ENCODE data around the gene CTBP1. TPM values are rescaled to one million over a fixed set of nuclear protein-coding genes. Genes with fewer than 3 reads are reported as not detected.

Gene CTBP1
- total RNA-seq, 1 donor from 2014 or later, result 165 TPM

DNA sequence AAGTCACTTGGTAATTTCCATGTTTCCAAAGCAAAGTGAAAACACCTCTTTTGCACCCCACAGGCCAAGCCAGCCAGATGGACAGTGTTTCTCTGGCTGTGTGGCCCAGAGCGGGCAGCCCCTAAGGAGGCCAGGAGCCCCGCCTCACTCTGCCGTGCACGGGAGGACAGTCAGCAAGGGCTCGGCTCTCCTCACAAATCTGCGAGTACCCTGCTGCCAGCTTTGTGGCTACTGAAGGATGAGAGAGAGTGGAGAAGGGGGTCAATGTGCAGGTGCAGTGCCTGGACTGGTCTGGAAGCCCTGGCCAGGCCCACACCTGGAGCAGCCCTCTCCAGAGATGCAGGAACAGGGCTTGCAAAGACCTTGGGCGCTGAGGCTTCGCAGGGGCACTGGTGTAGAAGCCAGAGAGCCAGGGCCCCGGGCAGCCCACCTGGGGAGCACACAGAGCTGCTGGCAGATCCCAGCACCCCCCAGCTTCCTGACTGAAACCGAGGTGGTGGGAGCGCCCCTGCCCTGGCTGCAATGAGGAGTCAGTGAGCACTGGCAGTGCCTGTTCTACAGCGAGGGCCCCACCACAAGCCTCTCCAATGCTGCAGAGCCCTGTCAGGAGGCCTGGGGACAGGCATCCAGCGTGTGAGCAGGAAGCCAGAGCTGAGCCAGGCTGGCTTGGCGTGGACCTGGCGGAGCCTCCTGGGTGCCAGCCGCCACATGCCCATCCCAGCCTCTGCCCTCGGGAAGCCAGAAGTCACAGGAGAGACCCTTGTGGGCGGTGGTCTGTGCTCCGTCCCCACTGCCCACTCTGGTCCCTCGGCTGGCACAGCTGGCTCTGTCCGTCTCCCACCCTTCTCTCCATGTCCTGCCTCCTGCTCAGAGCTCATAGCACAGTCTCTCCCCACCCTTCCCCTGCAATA lies 80.5 kb downstream of the CTBP1 start:
- H3K27ac Mint-ChIP-seq (ENCODE audit: unreplicated experiment), result no peak overlapping the region
- H3K36me3 Mint-ChIP-seq (ENCODE audit: low read depth, unreplicated experiment), result no peaks in the 10 kb centered on the region
- no peak for DNase-seq (ENCODE audit: low spot score)
- H3K4me1 Mint-ChIP-seq (ENCODE audit: unreplicated experiment), result no peaks in the 10 kb centered on the region
- no peaks in the 10 kb centered on the region for H3K9me3 Mint-ChIP-seq (ENCODE audit: unreplicated experiment)
- H3K4me3 Mint-ChIP-seq (ENCODE audit: unreplicated experiment), result no peak overlapping the region
- peaks cover 22% of the 10 kb centered on the region for H3K27me3 Mint-ChIP-seq (ENCODE audit: unreplicated experiment)
- TF ChIP-seq, protein P1, sequence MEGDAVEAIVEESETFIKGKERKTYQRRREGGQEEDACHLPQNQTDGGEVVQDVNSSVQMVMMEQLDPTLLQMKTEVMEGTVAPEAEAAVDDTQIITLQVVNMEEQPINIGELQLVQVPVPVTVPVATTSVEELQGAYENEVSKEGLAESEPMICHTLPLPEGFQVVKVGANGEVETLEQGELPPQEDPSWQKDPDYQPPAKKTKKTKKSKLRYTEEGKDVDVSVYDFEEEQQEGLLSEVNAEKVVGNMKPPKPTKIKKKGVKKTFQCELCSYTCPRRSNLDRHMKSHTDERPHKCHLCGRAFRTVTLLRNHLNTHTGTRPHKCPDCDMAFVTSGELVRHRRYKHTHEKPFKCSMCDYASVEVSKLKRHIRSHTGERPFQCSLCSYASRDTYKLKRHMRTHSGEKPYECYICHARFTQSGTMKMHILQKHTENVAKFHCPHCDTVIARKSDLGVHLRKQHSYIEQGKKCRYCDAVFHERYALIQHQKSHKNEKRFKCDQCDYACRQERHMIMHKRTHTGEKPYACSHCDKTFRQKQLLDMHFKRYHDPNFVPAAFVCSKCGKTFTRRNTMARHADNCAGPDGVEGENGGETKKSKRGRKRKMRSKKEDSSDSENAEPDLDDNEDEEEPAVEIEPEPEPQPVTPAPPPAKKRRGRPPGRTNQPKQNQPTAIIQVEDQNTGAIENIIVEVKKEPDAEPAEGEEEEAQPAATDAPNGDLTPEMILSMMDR (IDR thresholded peaks at IDR 0.05; ENCODE audit: unreplicated experiment), result no peak

DNA sequence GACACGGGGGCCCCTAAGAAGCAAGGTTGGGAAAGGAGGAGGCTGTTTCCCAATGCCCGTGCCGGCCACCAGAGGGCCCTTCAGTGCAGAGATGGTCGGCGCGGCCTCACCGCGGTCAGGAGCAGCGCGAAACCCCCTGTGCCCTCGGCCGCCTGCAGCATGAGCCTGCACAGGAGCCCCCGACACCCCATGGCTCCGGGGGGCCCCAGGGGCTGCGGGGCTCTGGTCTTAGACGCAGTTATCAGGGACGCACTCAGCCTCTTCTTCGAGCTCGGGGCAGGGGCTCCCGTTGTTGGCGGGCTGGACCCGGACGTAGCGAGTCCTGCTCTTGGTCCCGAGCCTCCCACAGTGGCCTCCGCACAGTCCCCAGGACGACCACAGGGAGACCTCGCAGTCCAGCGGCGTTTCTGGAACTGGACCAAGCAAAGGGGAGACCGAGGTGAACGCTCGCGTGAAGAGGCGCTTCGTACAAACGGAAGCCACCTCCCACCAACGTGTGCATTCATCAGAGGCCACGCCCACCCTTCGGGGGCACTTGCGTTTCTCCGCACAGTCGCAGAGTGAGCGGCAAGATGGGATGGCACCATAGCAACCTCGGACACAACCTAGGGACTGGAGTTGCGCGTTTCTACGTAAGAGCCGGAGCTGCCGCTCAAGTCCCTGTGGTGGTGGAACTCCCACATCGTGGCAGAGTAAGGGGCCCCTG lies 81.5 kb downstream of the CTBP1 start:
- Mint-ChIP-seq H3K9me3 (ENCODE audit: unreplicated experiment) (no peaks in the 10 kb centered on the region), H3K4me1 (ENCODE audit: unreplicated experiment) (no peaks in the 10 kb centered on the region), H3K36me3 (ENCODE audit: low read depth, unreplicated experiment) (no peaks in the 10 kb centered on the region), H3K27ac (ENCODE audit: unreplicated experiment) (no peak overlapping the region), H3K27me3 (ENCODE audit: unreplicated experiment) (peaks cover 23% of the 10 kb centered on the region), H3K4me3 (ENCODE audit: unreplicated experiment) (no peak overlapping the region)
- peak; percentile 79 for DNase-seq (ENCODE audit: low spot score)
- TF ChIP-seq, protein P1 (IDR thresholded peaks at IDR 0.05; ENCODE audit: unreplicated experiment), result peak; percentile 76

DNA sequence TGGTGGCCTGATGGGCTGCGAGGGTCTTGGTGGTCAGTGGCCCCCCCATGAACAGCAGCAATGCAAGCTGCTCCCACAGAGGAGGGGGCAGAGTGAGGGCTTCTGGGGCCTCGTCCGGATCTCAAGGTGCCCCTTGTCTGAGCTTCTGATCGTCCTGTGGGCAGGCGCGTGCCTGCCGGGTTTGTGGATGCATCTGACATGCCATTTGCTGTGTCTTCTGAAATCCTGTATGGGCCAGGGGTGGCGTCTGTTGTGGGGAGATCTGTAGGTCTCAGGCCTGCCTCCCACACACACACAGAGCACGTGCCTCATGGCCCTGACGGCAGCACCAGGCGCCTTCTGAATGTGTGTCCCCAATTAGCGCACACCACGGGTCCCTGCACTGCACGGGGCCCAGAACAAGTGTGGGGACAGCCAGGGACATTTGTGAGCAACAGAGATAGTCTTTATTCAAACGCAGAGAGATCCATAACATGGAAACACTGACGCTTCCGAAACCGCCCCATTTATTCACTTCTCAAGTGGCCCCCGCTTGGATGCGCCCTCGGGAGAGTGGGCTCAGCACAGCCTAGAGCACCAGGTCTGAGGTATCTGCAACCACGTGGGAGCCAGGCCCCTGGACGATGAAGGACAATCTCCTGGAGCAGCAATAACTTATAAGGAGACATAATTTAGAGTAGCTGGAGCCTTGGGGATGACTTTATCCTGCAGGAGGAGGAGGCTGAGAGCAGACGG lies 82.3 kb downstream of the CTBP1 start:
- H3K36me3 Mint-ChIP-seq (ENCODE audit: low read depth, unreplicated experiment), result no peaks in the 10 kb centered on the region
- H3K4me3 Mint-ChIP-seq (ENCODE audit: unreplicated experiment), result no peak overlapping the region
- H3K9me3 Mint-ChIP-seq (ENCODE audit: unreplicated experiment), result no peaks in the 10 kb centered on the region
- no peak overlapping the region for H3K27ac Mint-ChIP-seq (ENCODE audit: unreplicated experiment)
- H3K27me3 Mint-ChIP-seq (ENCODE audit: unreplicated experiment), result peaks cover 23% of the 10 kb centered on the region
- TF ChIP-seq, protein P1 (IDR thresholded peaks at IDR 0.05; ENCODE audit: unreplicated experiment), result no peak
- H3K4me1 Mint-ChIP-seq (ENCODE audit: unreplicated experiment), result no peaks in the 10 kb centered on the region
- DNase-seq (ENCODE audit: low spot score), result no peak

DNA sequence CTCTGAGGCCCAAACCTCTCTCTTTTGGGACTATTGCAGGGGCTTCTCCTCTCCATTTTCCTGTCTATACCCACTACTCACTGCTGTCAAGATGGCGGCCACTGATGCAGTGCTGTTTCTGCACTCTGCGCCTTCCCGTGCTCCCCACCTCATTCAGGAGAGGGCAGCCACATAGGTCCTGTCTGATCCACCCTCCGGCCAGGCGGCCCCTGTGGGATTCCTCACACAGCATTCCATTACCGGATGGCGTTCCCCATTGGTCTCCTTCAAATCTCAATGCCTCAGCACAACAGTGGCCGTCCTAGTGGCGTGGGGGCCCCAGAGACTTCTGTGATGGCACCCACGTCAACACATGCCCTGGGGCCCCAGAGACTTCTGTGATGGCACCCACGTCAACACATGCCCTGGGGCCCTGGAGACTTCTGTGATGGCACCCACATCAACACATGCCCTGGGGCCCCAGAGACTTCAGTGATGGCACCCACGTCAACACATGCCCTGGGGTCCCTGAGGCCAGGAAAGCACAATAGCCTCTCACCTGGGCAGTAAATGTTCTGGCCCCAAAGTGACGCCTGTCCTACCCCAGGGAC lies 83.9 kb downstream of the CTBP1 start:
- peaks cover 18% of the 10 kb centered on the region for H3K27me3 Mint-ChIP-seq (ENCODE audit: unreplicated experiment)
- TF ChIP-seq, protein P1 (IDR thresholded peaks at IDR 0.05; ENCODE audit: unreplicated experiment), result no peak
- H3K36me3 Mint-ChIP-seq (ENCODE audit: low read depth, unreplicated experiment), result no peaks in the 10 kb centered on the region
- no peaks in the 10 kb centered on the region for H3K9me3 Mint-ChIP-seq (ENCODE audit: unreplicated experiment)
- DNase-seq (ENCODE audit: low spot score), result no peak
- no peak overlapping the region for H3K27ac Mint-ChIP-seq (ENCODE audit: unreplicated experiment)
- H3K4me1 Mint-ChIP-seq (ENCODE audit: unreplicated experiment), result no peaks in the 10 kb centered on the region
- no peak overlapping the region for H3K4me3 Mint-ChIP-seq (ENCODE audit: unreplicated experiment)

Data from endothelial cell (in vitro differentiated cells).